Fibroblast of mammary gland (primary cell): Measurements from ENCODE around the gene MYH9.

Source experiments
- DNase-seq: peaks from one replicate; pipeline ENCODE4 v3.0.0-alpha.2; 2010; ENCODE audit warnings: low read depth
- H3K4me3 ChIP-seq: 2 replicates; pipeline ENCODE4 v1.5.1; 2011; ENCODE audit warnings: low read depth, mild to moderate bottlenecking, low read length, moderate library complexity; ENCODE audit not compliant: control insufficient read depth
- TF ChIP-seq, protein P1 (sequence below): conservative IDR thresholded peaks from 2 replicates; pipeline ENCODE4 v1.5.1; 2011; ENCODE audit warnings: low read depth, low read length, inconsistent platforms; ENCODE audit not compliant: control insufficient read depth, insufficient read depth

The MYH9 gene

DNA sequence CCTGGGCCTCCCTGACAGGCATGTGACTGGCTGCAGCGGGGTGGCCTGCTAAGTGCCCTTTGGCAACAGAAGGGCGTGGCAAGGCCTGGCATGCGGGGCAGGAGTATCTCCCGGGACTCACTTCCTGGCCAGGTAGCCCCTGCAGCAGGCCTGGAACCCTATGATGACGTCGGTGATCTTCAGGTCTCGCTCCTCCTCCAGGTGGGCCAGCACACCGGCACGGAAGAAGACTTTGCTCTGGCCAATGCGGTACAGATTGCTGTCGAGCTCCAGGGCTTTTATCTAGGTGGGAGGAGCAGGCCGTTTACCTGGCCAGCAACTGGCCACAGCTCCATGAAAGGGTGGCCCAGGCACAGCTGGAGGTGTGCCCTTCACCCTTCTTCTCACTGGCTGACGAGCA is 83.9 kb downstream of the MYH9 start:
- H3K4me3 ChIP-seq, result no peak overlapping the region
- no peak for DNase-seq
- TF ChIP-seq, protein P1, sequence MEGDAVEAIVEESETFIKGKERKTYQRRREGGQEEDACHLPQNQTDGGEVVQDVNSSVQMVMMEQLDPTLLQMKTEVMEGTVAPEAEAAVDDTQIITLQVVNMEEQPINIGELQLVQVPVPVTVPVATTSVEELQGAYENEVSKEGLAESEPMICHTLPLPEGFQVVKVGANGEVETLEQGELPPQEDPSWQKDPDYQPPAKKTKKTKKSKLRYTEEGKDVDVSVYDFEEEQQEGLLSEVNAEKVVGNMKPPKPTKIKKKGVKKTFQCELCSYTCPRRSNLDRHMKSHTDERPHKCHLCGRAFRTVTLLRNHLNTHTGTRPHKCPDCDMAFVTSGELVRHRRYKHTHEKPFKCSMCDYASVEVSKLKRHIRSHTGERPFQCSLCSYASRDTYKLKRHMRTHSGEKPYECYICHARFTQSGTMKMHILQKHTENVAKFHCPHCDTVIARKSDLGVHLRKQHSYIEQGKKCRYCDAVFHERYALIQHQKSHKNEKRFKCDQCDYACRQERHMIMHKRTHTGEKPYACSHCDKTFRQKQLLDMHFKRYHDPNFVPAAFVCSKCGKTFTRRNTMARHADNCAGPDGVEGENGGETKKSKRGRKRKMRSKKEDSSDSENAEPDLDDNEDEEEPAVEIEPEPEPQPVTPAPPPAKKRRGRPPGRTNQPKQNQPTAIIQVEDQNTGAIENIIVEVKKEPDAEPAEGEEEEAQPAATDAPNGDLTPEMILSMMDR, result no peak

DNA sequence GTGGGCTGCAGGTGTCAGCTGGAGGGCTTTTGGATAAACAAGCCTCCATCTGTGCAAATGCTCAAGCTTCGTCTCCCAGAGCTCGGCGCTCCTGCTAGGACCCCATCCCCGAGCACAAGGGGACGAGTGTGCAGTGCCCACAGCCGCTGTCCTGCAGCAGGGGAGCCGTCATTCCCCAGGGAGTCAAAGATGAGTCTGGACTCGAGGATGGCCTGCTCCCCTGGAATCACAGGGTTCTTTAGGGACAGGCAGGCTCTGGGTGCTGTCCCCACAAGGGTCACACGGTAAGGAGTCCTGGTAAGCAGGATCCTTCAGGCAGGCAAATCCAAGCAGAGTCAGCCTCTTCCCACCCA is 84.7 kb downstream of the MYH9 start:
- DNase-seq, result no peak
- no peak overlapping the region for H3K4me3 ChIP-seq
- TF ChIP-seq, protein P1, result no peak

DNA sequence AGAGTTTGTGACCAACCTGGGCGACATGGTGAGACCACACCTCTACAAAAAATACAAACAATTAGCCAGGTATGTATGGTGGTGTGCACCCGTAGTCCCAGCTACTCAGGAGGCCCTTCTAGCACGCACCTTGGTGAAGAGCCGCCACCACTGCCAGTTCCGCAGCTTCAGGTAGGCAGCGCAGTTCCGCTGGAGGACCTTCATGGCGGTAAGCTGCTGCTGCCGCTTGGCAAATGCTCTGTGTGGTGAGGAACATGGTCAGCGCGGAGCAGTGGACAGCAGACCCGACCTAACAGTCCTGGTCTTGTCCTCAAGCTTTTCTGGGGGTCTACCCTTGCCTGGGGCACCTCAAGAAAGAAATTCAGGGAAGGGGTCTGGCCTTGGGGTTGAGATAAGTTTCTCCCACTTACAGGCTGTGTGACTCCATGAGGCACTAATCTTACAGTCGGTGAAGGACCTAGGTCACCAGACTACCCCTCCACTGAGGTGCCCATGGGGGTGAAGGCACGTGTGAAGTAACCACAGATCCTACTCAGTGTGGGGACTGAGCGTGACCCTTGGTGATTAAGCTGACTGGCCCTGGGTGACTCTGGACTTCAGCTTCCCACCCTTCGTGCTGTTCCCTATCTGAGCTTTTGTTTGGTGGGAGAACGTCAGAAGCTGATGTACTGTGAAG is 85.2 kb downstream of the MYH9 start:
- no peak for DNase-seq
- H3K4me3 ChIP-seq, result no peak overlapping the region
- TF ChIP-seq, protein P1, result no peak

DNA sequence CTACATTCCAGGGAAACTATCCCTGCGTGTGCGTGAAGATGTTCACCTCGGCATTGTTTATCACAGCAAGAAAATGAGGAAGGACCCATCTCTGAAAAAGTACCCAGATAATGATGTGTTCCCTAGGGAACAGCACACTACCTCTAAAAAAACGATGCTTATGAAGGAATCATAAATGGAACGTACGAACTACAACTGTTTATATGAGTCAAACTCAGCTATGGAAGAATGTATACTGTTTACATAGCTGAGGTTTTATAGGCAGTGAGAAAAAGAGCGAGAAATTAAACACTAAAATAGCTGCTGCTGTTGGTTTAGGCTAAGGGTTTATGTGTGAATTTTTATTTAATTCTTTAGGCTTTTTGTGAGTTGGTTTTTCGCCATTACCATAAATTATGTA is 85.9 kb downstream of the MYH9 start:
- TF ChIP-seq, protein P1, result no peak
- peak; percentile 45 for DNase-seq
- H3K4me3 ChIP-seq, result no peak overlapping the region

DNA sequence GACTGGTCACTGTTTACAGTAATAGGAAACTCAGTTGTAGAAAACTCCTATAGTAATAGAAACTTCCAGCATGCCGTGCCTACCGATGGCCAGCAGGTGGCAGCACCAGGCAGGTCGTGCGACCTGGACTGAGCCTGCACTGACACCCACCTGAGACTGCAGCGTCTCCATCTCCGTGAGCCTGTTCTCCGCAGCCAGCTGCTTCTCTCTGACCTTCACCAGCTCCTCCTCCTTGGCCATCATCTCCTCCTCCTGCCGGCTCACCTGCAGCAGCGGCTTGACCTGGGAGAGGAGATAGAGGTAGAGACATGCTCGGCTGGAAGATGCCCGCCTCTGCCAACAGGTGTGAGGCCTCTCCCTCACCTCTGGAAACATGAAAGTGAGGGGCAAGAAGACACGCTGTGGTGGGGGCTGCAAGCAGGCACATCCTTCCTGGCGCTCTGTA is 86.4 kb downstream of the MYH9 start:
- H3K4me3 ChIP-seq, result no peak overlapping the region
- DNase-seq, result peak; percentile 60
- TF ChIP-seq, protein P1, result peak; percentile 82

DNA sequence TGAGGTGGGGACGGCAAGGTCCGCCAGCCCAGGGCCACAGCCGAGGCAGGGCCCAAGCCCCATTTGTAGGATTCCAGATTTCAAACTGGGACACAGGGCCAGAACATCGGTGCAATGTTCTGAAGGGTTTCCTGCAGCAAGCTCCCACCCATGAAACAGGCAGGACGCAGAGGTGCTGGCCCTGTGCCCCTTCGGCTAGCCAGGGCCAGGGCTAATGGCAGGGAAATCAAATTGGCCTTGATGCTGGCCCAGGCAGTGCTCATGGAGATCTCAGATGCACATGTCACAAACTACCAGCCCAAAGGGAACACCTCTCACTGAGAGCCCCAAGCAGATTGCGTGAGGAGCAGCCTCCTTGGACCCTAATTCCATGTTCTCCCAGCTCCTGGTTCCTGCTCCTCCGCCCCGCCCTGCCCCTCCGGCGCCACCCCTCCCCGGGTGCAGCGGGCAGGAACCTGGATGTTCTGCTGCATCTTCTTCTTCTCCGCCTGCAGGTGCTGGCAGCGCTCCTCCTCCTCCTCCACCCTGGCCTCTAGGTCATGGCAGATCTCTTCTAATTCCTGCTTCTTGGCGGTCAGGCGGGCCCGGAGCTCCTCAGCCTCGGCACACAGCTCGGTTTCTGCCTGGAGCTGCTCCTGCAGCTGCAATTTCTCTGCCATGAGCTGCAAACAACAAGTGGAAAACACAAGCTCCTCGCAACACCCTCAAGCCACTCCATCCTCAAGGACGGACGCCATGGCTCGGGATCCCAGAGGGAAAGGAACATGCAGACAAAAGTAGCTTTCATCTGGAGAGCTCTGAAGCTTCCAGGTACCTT is 87.2 kb downstream of the MYH9 start:
- TF ChIP-seq, protein P1, result no peak
- no peak overlapping the region for H3K4me3 ChIP-seq
- DNase-seq, result no peak
